Stimulated activated CD4-positive, alpha-beta T cell treated with anti-CD3 and anti-CD28 coated beads, TNF-alpha, amount 100 ng/mL, for 1 hour (primary cell): ENCODE data around the gene TMEM39A.

Source experiments
- DNase-seq, 3 donors: peaks; one replicate each; pipeline ENCODE4 v3.0.0-alpha.2; 2020; ENCODE audit warnings: low read depth in 3 of 3, low spot score in 1 of 3

Gene TMEM39A

DNA sequence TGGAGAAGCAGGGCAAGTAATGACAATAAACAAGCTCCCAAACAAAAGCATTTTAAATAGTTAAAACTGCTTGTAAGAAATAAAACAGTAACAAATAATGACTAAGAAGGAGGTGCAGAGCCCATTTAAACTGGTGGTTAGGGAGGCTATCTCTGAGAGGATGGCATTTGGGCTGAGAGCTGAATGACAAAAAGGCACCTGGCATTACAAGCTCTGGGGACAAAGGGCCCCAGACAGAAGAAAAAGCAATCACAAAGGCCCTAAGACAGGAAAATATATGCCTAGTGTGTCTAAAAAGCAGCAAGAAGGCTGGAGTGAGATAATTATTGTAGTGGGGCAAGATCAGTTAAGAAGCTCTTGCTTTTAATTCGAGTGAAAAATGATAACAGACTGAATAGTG lies 9.6 kb downstream of the TMEM39A start:
- DNase-seq = no peak

DNA sequence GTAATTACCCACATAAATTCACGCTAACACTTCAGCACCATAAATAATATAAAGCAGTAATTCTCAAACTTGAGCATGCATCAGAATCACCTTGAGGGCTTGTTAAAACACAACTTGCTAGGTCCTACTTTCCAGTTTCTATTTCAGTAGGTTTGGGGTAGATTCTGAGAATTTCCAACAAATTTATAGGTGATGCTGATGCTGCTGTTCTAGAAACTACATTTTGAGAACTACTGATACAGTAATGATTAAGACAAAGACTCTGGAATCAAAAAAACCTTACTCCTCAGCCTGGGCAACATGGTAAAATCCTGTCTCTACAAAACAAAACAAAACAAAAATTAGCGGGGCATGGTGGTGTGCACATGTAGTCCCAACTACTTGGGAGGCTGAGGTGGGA lies 18.8 kb downstream of the TMEM39A start:
- no peak for DNase-seq

DNA sequence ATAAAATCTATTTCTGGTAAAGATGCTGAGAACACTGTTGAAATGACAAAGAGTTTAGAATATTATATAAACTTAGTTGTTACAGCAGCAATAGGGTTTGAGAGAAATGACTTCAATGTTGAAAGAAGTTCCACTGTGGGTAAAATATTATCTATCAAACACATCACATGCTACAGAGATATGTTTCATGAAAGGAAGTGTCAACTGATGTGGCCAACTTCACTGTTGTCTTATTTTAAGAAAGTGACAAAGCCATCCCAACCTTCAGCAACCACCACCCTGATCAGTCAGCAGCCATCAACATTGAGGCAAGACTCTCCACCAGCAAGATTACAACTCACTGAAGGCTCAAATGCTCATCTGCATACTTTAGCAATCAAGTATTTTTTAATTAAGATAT lies 20.2 kb downstream of the TMEM39A start:
- no peak for DNase-seq

DNA sequence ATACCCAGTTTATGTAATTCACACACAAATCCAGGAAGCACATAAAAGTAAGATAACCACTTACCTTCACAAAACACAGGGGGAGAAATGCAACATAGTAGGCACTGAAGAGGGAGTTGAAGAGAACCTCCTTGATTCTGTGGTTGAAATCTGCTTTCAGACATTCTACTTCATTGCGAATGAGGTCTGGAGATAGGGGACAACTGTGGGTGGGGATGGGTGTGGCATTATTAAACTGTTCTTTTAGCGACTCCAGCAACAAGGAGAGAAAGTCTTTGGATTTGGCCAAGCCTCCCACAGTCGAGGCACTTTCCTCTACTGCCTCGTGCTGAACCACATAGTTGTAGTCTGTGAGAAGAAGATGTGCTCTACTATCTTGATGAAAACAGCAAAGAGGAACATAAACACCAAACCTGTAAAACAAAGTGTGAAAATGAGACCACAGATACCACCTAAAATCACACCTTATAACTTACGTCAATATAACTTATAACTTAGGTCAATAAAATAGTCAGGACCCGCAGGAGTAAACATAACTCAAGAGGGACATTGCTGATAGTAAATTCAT lies 25.6 kb downstream of the TMEM39A start:
- no peak for DNase-seq

DNA sequence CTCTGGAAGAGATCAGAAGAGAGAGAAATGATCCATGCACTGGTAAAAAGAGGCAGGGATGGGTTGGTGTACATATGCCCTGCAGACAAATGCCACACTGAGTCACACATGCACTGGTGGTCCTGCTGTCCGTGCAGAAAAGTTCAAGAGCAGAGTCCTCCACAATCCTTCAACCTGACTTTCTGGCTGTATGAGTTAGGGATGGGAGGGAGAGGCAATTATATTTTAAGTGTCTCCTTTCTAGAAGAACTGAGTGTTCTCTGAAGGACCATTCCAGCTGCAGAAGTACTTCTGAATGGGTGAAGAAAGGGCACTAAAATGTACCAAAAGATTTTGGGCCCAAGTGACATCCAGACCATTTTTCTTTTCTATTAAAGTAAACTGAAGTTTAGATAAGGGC lies 26.4 kb downstream of the TMEM39A start:
- no peak for DNase-seq

DNA sequence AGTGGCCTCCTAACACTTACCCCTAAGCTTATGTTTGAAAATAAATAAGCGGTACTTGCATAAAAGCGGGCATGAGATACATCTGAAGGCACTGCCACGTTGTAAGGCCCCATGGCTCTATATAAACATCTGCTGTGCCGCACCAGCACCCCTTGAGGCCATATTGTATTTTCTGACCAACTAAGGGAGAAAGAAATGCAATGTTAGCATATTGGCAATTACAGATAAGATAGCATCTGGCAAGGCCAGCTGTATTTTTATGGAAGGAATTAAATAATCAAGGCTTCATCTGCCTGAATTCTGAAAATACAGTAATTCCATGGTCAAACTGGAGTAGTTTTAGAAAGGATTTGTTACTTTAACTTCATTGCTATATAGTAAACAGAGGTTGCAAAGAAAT lies 28.7 kb downstream of the TMEM39A start:
- no peak for DNase-seq

DNA sequence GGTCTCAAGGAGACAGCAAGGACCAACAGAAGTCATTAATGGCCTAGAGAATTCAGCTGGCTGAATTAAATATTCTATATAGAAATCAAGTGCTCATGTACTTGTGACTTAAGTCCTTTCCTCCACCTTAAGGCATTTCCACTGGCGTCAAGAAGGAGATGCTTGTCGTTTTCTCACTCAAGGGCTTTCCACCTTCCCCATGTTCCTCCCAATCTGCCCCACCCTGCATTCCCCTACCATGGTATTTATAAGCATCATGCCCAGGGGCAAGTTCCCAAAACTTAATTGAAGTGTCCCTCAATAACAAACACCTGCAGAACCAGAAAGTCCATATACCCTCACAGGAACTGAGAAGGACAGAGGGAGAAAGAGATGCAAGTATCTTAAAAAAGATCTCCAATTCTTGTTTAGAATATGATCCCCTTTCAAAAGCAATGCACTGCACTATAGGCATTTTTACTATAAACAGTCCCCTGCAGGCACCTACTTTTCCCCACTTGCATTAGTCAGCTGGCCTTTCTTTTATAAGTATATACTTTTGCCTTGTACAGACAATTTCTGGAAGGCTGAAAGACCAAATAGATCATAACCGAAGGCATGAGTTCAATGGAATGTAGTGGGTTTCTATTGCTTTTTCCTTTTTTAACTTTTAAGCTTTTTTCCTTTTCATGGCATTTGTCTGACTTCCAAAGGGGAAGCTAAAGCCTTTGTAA lies 29.6 kb downstream of the TMEM39A start:
- DNase-seq = no peak

DNA sequence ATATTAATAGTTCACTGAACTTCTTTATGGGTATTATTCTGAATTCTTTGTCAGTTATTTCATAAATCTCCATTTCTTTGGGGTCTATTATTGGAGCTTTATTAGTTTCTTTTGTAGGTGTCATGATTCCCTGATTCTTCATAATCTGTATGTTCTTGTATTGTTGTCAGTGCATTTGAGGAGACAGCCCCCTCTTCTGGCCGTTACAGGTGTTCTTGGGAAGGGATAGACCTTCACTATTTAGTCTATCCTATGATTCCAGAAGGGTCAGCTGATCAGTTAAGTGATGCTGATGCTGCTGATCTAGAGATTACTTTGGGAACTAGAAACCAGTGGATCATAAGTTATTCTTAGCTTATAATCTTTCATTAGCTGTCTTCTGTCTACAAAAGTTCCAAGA lies 34.9 kb downstream of the TMEM39A start:
- no peak for DNase-seq

DNA sequence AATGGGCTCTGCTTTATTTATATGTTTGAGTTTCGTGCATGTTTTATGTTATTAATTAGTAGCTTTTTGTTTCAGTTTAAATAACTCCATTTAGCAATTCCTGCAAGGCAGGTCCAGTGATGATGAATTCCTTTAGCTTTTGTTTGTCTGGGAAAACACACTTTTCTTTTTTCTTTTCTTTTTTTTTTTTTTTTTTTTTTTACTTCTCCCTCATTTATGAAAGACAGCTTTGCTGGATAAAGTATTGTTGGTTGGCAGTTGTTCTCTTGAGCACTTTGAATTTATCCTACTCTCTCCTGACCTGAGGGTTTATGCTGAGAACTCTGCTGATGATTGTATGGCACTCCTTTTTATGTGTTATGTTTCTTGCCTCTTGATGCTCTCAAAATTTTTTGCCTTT lies 35.7 kb downstream of the TMEM39A start:
- no peak for DNase-seq

DNA sequence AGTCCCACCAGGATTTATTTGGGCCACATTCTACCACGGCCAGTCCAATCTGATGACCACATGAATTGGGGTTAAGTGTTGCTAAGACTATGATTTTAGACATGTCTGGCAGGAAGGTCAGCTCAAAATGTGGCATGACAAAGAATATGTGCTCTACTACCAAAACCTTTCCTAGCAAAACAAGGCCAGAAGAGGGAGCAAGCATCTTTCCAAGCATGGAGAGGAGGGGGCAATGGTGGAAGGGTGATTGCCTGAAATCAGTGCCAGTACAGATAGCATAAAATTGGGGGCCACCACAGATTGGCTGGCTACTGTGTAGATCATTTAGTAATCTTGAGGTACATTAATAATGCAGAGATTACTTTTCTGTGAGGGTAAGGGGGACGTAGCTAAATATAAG lies 43.2 kb downstream of the TMEM39A start:
- DNase-seq = no peak

DNA sequence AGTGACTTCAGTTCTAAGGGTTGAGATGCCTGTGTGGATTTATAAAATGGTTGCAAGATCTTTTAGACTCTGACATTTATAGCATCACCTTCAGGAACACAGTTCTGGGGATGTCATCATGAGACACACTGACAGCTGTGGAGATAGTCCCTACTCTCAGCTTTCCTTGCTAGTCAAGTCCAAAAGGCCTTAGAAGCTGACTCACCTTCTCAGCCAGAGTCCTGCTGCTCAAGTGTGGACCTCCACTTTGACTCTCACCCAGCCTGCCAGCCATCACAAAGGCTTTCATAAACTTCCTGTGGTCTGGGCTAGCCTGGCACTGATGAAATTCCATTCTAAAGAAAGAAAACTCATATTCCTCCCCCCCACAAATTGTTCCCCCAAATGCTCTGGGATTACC lies 44.8 kb downstream of the TMEM39A start:
- no peak for DNase-seq

DNA sequence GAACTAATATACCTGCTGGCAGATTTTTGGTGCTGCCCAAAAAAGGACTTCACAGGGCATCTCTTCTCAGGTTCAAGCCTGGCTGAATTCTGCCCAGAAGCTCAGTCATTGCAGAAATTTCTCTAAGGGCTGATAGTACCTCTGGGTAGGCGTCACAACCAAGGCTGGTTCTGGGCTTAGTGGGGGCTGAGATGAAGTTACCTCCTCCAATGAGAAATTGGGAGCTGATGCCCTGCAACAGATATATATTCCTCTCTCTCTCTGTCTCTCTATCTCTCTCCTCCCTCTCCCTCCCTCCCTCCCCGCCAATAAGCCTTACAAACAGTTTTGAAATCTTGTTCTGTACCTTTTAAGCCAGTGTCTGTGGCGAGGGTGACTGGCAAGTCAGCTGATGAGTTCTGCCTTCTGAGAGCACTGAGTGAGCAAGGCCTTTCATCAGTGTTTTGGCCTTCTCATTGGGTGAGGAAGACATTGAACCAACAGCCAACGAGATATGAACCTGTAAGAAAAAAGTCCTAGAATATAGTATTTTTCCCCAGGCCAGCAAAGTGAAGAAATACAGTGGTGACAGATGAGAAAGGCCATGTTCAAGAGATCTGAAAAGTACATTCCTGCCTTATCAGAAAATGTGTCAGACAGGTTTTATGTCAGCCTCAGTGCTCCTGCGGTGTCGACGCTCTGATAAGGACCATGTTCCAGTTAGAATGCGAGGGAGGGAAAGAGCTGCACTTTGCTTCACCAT lies 45.5 kb downstream of the TMEM39A start:
- no peak for DNase-seq

DNA sequence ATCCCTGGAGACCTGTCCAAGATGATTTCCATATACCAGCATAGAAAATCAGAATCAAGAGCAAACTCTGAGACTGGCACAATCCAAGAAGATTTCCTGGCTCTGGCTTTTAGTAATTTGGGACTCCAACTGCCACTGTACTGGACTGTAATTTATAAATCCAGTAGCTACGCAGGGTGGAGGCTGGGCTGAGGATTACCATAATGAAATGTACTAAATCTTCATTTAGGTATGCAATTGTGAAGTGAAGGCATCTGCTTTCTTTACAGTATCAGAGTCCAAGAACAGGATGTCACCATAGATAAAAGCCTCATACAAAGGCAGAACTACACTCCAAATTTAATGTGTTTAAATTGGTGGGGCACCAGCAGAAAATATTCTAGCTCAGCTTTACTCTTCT lies 46.5 kb downstream of the TMEM39A start:
- no peak for DNase-seq

DNA sequence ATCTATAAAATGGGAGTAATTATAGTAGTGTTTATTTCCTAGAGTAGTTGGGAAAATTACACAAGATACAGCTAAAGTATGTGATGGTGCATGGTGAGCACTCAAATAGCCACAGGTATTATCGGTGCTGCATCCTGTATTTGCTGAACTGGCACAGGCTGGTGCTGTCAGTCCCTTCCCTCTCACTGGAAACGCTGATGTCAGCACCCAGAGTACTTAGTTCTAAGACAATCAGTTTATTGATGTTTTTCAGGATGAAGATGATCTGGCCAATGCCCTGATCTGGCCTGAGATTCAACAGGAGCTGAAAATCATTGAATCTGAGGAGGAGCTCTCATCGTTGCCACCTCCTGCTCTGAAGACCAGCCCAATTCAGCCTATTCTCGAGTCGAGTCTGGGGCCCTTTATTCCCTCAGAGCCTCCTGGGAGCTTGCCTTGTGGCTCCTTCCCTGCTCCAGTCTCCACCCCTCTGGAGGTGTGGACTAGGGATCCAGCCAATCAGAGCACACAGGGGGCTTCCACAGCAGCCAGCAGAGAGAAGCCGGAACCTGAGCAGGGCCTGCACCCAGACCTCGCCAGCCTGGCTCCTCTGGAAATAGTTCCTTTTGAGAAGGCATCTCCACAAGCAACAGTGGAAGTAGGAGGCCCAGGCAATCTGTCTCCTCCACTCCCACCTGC lies 49.7 kb downstream of the TMEM39A start:
- no peak for DNase-seq

DNA sequence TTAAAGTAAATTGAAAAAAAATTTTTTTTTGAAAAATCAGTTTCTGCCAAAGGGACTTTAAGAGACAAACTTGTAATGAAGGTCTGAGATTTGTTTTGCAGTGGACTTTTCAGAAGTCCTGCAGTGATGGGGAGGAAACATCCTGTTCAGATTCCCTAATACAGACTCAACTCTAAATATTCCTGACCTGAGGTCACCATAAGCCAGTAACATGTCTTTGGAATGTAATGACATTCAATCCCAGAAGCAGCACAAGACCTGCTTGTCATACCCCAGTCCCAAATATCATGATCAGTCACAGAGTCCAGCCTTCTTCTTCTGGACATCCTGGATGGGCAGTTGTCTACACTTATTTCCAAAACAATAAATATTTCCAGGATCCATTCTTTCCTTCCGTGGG lies 53.6 kb downstream of the TMEM39A start:
- no peak for DNase-seq

DNA sequence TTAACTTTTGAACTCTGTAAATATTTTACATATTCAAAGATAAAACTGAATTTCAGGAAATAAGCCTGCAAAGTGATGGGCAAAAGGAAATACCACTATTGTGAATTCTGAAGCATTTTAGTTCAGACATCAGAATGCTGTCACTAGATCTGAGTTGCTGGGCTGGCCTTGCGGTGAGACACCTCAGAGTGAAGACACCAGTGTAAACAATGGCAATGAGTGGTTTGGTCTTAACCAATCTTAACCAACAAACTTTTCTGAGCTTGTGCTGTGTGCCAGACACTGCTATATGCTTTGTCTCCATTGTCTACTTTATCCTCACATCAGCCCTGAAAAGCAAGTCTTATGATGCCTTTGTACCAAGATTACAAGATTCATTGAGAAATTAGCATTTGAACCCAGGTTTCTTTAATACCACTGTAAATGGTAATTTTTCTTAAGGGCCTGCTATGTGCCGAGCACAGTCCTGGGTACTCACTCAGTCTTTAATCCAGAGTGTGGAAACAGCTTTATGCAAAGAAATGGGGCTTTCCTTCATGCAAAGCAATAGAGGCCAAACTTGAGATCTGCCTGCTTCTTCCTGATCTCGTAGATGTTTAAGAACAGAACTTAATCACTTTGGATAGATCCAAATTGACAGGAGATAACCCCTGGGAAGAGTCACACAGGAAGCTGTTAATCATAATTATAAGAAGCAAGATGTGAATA lies 55.0 kb downstream of the TMEM39A start:
- no peak for DNase-seq

DNA sequence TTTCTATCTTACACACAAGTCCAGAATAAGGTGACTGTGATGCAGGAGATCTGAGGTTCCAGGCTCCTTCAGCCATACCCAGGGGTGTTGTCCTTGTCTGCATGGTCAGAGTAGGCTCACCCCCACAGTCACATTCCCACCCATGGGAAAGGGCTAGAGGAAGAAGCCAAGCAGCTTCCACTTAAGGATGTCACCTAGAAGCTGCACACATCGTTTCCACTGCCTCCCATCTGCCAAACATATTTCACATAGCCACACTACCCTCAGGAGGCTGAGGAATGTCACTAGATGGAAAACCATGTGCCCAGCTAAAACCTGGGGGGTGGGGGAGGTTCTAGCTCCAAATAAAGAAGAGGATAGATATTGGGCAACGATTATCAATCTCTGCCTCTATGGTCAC lies 58.1 kb downstream of the TMEM39A start:
- DNase-seq = no peak

DNA sequence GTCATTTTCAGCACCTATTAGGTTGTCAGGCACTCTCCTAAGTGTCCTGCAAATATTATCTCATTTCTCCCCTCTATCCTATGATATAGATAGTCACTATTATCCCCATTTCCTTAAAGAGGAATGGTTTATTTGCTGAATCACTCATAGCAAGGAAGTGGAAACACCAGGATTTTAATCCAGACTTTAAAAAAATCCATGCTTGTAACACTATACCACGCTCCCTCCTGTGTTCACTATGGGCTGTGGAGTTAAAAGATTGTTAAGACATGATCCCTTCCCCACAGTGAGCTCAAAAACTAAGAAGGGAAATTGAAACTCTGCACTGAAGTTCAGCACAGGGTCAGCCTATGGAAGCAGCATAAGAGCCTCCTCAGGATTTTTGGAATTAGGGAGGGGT lies 60.2 kb downstream of the TMEM39A start:
- DNase-seq = no peak

DNA sequence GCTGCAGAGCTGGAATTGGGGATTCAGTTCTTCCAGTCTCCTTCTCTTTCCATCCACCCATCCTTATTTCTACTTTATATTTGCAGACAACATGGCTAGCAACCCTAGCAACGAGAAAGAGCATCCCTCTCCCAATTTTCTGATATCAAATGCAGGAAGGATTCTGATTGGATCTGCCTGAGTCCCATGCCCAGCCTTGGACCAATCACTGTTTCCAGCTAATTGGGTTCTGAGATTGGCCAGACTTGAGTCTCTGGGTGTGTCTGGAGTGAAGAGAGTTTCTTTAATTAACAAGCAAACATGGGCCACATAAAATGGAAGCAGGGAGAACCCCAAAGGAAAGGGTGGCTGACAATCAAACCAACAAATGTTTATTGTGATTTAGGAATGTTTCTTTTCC lies 60.6 kb downstream of the TMEM39A start:
- no peak for DNase-seq

DNA sequence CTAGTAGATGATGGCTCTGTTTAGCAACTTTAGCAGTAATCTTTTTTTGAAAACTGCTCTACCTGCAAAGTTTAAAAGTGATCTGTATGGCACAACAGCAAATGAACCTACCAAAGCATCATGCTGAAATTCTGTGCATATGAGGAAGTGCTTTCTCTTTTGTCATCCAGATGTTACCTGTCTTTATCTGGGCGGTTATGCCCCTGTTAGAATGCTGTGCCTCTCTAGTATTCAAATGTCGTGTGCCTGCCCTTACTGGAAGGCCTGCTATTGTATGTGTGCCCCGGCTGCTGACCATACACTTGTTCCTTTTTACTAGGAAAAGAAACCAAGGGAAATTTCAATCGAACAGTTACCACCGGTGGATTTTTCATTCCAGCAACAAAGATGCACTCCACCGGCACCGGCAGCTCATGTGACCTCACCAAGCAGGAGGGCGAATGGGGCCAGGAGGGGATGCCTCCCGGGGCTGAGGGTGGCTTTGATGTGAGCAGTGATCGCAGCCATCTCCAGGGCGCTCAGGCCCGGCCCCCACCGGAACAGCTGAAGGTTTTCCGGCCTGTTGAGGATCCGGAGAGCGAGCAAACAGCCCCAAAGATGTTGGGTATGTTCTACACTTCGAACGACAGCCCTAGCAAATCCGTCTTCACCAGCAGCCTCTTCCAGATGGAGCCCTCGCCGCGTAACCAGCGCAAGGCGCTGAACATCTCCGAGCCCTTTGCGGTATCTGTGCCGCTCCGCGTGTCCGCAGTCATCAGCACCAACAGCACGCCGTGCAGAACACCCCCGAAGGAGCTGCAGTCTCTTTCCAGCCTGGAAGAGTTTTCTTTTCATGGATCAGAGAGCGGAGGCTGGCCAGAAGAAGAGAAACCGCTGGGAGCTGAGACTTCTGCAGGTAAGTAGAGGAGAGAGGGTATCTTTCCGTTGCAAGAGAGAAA lies 61.6 kb downstream of the TMEM39A start:
- no peak for DNase-seq
